Measurements from ENCODE around the gene APOBEC3B. TPM values are rescaled to one million over a fixed set of nuclear protein-coding genes. Genes with fewer than 3 reads are reported as not detected.

Gene APOBEC3B
- total and polyA plus RNA-seq, 9 of the 15 experiments (the other 6 are each of a cell fraction or from before 2014, with no cell fraction given) = 5.9 to 166 (median 43.2) TPM

DNA sequence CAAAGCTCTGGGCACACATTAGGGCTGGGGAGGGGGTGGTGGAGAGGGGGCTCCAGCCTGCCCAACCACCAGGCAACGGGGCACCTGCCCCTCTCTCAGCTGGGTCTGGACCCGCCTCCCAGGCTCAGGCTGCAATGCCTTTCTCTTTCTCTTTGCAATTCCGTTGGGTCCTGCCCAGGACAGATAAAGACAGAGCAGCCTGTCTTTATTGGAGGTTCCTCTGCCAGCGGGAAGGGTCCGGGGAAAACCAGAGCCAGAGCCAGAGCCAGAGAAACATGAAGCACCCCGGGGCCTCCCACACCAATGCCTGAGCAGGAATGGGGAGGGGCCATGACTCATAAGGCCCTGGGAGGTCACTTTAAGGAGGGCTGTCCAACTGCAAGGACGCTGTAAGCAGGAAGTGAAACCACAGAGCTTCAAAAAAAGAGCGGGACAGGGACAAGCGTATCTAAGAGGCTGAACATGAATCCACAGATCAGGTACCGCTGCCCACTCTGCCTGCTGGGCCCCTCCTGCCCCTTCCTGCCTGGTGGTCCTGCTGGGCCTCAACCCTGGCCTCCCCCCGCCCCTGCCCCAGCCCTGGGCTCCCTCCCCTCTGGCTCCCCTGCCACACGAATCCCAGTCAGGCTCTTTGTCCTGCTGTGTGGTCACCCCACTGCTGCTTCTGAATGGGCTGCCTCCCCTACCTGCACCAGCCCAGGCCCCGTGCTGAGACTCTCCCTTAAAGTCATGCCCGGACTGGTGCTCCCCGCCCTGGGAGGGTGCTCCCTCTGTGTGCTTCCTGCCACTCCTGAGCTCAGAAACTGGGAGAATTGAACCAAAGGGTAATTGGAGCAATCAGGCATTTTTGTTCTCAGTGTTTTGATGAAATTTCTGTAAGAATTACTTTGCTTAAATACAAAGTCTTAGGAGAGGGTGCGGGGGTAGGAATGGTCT is at the start of gene APOBEC3B (continued):
- TF ChIP-seq, protein P1, sequence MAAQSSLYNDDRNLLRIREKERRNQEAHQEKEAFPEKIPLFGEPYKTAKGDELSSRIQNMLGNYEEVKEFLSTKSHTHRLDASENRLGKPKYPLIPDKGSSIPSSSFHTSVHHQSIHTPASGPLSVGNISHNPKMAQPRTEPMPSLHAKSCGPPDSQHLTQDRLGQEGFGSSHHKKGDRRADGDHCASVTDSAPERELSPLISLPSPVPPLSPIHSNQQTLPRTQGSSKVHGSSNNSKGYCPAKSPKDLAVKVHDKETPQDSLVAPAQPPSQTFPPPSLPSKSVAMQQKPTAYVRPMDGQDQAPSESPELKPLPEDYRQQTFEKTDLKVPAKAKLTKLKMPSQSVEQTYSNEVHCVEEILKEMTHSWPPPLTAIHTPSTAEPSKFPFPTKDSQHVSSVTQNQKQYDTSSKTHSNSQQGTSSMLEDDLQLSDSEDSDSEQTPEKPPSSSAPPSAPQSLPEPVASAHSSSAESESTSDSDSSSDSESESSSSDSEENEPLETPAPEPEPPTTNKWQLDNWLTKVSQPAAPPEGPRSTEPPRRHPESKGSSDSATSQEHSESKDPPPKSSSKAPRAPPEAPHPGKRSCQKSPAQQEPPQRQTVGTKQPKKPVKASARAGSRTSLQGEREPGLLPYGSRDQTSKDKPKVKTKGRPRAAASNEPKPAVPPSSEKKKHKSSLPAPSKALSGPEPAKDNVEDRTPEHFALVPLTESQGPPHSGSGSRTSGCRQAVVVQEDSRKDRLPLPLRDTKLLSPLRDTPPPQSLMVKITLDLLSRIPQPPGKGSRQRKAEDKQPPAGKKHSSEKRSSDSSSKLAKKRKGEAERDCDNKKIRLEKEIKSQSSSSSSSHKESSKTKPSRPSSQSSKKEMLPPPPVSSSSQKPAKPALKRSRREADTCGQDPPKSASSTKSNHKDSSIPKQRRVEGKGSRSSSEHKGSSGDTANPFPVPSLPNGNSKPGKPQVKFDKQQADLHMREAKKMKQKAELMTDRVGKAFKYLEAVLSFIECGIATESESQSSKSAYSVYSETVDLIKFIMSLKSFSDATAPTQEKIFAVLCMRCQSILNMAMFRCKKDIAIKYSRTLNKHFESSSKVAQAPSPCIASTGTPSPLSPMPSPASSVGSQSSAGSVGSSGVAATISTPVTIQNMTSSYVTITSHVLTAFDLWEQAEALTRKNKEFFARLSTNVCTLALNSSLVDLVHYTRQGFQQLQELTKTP (IDR thresholded peaks at IDR 0.05; ENCODE audit: low read depth in 1 of 2, partially characterized antibody in 2 of 2) = no peak
- TF ChIP-seq PTBP1 (IDR thresholded peaks at IDR 0.05; ENCODE audit: low read depth, low read length) (no peak), NFE2 (IDR thresholded peaks at IDR 0.05; ENCODE audit: low read depth) (no peak), MIER1 (IDR thresholded peaks at IDR 0.05; ENCODE audit: low read depth) (no peak), TGIF2 (CRISPR knock-in tag; IDR thresholded peaks at IDR 0.05) (no peak)
- TF ChIP-seq, protein P2, sequence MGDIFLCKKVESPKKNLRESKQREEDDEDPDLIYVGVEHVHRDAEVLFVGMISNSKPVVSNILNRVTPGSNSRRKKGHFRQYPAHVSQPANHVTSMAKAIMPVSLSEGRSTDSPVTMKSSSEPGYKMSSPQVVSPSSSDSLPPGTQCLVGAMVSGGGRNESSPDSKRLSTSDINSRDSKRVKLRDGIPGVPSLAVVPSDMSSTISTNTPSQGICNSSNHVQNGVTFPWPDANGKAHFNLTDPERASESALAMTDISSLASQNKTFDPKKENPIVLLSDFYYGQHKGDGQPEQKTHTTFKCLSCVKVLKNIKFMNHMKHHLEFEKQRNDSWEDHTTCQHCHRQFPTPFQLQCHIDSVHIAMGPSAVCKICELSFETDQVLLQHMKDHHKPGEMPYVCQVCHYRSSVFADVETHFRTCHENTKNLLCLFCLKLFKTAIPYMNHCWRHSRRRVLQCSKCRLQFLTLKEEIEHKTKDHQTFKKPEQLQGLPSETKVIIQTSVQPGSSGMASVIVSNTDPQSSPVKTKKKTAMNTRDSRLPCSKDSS (IDR thresholded peaks at IDR 0.05; ENCODE audit: low read depth, partially characterized antibody) = no peak
- TF ChIP-seq, protein P3, sequence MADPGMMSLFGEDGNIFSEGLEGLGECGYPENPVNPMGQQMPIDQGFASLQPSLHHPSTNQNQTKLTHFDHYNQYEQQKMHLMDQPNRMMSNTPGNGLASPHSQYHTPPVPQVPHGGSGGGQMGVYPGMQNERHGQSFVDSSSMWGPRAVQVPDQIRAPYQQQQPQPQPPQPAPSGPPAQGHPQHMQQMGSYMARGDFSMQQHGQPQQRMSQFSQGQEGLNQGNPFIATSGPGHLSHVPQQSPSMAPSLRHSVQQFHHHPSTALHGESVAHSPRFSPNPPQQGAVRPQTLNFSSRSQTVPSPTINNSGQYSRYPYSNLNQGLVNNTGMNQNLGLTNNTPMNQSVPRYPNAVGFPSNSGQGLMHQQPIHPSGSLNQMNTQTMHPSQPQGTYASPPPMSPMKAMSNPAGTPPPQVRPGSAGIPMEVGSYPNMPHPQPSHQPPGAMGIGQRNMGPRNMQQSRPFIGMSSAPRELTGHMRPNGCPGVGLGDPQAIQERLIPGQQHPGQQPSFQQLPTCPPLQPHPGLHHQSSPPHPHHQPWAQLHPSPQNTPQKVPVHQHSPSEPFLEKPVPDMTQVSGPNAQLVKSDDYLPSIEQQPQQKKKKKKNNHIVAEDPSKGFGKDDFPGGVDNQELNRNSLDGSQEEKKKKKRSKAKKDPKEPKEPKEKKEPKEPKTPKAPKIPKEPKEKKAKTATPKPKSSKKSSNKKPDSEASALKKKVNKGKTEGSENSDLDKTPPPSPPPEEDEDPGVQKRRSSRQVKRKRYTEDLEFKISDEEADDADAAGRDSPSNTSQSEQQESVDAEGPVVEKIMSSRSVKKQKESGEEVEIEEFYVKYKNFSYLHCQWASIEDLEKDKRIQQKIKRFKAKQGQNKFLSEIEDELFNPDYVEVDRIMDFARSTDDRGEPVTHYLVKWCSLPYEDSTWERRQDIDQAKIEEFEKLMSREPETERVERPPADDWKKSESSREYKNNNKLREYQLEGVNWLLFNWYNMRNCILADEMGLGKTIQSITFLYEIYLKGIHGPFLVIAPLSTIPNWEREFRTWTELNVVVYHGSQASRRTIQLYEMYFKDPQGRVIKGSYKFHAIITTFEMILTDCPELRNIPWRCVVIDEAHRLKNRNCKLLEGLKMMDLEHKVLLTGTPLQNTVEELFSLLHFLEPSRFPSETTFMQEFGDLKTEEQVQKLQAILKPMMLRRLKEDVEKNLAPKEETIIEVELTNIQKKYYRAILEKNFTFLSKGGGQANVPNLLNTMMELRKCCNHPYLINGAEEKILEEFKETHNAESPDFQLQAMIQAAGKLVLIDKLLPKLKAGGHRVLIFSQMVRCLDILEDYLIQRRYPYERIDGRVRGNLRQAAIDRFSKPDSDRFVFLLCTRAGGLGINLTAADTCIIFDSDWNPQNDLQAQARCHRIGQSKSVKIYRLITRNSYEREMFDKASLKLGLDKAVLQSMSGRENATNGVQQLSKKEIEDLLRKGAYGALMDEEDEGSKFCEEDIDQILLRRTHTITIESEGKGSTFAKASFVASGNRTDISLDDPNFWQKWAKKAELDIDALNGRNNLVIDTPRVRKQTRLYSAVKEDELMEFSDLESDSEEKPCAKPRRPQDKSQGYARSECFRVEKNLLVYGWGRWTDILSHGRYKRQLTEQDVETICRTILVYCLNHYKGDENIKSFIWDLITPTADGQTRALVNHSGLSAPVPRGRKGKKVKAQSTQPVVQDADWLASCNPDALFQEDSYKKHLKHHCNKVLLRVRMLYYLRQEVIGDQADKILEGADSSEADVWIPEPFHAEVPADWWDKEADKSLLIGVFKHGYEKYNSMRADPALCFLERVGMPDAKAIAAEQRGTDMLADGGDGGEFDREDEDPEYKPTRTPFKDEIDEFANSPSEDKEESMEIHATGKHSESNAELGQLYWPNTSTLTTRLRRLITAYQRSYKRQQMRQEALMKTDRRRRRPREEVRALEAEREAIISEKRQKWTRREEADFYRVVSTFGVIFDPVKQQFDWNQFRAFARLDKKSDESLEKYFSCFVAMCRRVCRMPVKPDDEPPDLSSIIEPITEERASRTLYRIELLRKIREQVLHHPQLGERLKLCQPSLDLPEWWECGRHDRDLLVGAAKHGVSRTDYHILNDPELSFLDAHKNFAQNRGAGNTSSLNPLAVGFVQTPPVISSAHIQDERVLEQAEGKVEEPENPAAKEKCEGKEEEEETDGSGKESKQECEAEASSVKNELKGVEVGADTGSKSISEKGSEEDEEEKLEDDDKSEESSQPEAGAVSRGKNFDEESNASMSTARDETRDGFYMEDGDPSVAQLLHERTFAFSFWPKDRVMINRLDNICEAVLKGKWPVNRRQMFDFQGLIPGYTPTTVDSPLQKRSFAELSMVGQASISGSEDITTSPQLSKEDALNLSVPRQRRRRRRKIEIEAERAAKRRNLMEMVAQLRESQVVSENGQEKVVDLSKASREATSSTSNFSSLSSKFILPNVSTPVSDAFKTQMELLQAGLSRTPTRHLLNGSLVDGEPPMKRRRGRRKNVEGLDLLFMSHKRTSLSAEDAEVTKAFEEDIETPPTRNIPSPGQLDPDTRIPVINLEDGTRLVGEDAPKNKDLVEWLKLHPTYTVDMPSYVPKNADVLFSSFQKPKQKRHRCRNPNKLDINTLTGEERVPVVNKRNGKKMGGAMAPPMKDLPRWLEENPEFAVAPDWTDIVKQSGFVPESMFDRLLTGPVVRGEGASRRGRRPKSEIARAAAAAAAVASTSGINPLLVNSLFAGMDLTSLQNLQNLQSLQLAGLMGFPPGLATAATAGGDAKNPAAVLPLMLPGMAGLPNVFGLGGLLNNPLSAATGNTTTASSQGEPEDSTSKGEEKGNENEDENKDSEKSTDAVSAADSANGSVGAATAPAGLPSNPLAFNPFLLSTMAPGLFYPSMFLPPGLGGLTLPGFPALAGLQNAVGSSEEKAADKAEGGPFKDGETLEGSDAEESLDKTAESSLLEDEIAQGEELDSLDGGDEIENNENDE (IDR thresholded peaks at IDR 0.05; ENCODE audit: low read depth, low read length) = no peak

Measured in K562 (cell line).